Measurements from ENCODE around the gene ASIC4. TPM values are rescaled to one million over a fixed set of nuclear protein-coding genes. Genes with fewer than 3 reads are reported as not detected.
A peak's percentile ranks its signal among the peaks of the same experiment; 100 is the strongest.

The ASIC4 gene
- total RNA-seq, 1 experiment from 2014 or later: 0.79 TPM

- TF ChIP-seq TP53 (CRISPR knock-in tag; IDR thresholded peaks at IDR 0.05) (peak; percentile 17; the same call in 1 of the 2 replicates), ZBTB21 (CRISPR knock-in tag; IDR thresholded peaks at IDR 0.05; ENCODE audit: borderline replicate concordance) (peak; percentile 54; the same call in 1 of the 2 replicates), JUN (CRISPR knock-in tag; IDR thresholded peaks at IDR 0.05) (no peak), FOXP4 (CRISPR knock-in tag; IDR thresholded peaks at IDR 0.05) (no peak), ATF1 (CRISPR knock-in tag; IDR thresholded peaks at IDR 0.05) (no peak), CREM (CRISPR knock-in tag; IDR thresholded peaks at IDR 0.05) (0 out of 2 replicates have a peak, but pooled peaks have one; percentile 50), HMGXB4 (CRISPR knock-in tag; IDR thresholded peaks at IDR 0.05) (peak; percentile 68), TEAD1 (CRISPR knock-in tag; IDR thresholded peaks at IDR 0.05) (no peak; the same call in none of the 2 replicates), RELA (CRISPR knock-in tag; IDR thresholded peaks at IDR 0.05; ENCODE audit: borderline replicate concordance) (no peak), GABPB1 (CRISPR knock-in tag; IDR thresholded peaks at IDR 0.05) (no peak), ZNF425 (CRISPR knock-in tag; conservative IDR thresholded peaks at IDR 0.05) (no peak), RORB (CRISPR knock-in tag; IDR thresholded peaks at IDR 0.05) (no peak), E2F4 (CRISPR knock-in tag; IDR thresholded peaks at IDR 0.05; ENCODE audit: borderline replicate concordance, low read depth) (peak; percentile 65; the same call in 1 of the 2 replicates), ATF6 (CRISPR knock-in tag; IDR thresholded peaks at IDR 0.05) (no peak), CREB1 (CRISPR knock-in tag; IDR thresholded peaks at IDR 0.05) (no peak), ZNF396 (CRISPR knock-in tag; IDR thresholded peaks at IDR 0.05; ENCODE audit: borderline replicate concordance) (no peak), GTF2I (CRISPR knock-in tag; conservative IDR thresholded peaks at IDR 0.05) (no peak), FOXJ3 (CRISPR knock-in tag; IDR thresholded peaks at IDR 0.05; ENCODE audit: borderline replicate concordance) (no peak), JAZF1 (CRISPR knock-in tag; IDR thresholded peaks at IDR 0.05) (no peak), ZMAT4 (CRISPR knock-in tag; IDR thresholded peaks at IDR 0.05) (no peak), FOXK1 (CRISPR knock-in tag; IDR thresholded peaks at IDR 0.05) (0 out of 2 replicates have a peak, but pooled peaks have one; percentile 35), ELF4 (CRISPR knock-in tag; IDR thresholded peaks at IDR 0.05; ENCODE audit: low read depth) (no peak), ZNF423 (CRISPR knock-in tag; IDR thresholded peaks at IDR 0.05) (no peak), ZNF138 (CRISPR knock-in tag; conservative IDR thresholded peaks at IDR 0.05) (peak; percentile 47; the same call in 1 of the 2 replicates)
These were observed 56.1 kb downstream of the ASIC4 start (continued) for GRCh38 chr2:219570194-219570923.

All from WTC11 (cell line).